Thyroid gland (tissue), 4 donors: ENCODE measurements around the gene SLC49A4.

Experiments
- CTCF ChIP-seq, 6 experiments: fragments of 200-600 bp in 3 of 6; fragments of 450-650 bp in 3 of 6; sonication (generic) in 3 of 6; IDR thresholded peaks; one replicate each; pipeline ENCODE4 v1.5.1; 2016 to 2019; ENCODE audit warnings: antibody characterized with exemption in 6 of 6, mild to moderate bottlenecking in 2 of 6, inconsistent platforms in 1 of 6, moderate library complexity in 1 of 6
- POLR2A ChIP-seq, 2 donors: fragments of 450-650 bp; IDR thresholded peaks; one replicate each; pipeline ENCODE4 v1.6.1; 2017; ENCODE audit warnings: antibody characterized with exemption in 2 of 2, mild to moderate bottlenecking in 2 of 2, moderate library complexity in 1 of 2

GRCh38 chr3:122892118-122892960, 97.5 kb downstream of the SLC49A4 start:
- TF ChIP-seq CTCF (IDR thresholded peaks at IDR 0.05) (no peak), POLR2A (IDR thresholded peaks at IDR 0.05) (no peak)
